ENCODE measurements around the gene C16orf87.
A peak's percentile ranks its signal among the peaks of the same experiment; 100 is the strongest.

C16orf87 gene

DNA sequence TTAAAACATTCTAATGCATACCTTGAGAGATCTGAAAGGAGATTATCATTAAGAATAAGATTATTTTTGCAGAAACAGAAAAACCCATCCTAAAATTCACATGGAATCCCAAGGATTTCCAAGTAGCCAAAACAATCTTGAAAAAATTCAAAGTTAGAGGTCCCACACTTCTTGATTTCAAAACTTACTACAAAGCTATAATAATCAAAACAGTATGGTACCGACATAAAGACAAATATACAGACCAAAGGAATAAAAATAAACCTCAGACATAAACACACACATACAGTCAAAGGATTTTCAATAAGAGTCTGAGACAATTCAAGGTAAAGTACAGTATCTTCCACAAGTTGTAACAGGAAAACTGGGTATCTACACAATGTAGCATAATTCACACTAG, 16.2 kb downstream of the C16orf87 start:
- Histone ChIP-seq H3K9me3 (replicated peaks in 1 of 11) (peaks cover 18 to 42% (median 34%) of the 10 kb centered on the region in 11 experiments), H3K4me1 (peaks cover 6 to 16% (median 7%) of the 10 kb centered on the region in 10 experiments; a peak in 19 of 20 replicates), H4K20me1 (peaks cover 0 to 74% (median 30%) of the 10 kb centered on the region in 11 experiments; a peak in 16 of 22 replicates), H3K4me3 (no peak overlapping the region; a peak in 1 of 20 replicates), H3K27me3 (no peaks in the 10 kb centered on the region), H3K4me2 (no peak overlapping the region), H3K9ac (no peak overlapping the region), H3K36me3 (peaks cover 40 to 61% (median 53%) of the 10 kb centered on the region in 11 experiments; a peak in 21 of 22 replicates), H3K27ac (no peak overlapping the region)
- TF ChIP-seq Cebpa-rat (IDR thresholded peaks at IDR 0.05): no peak

DNA sequence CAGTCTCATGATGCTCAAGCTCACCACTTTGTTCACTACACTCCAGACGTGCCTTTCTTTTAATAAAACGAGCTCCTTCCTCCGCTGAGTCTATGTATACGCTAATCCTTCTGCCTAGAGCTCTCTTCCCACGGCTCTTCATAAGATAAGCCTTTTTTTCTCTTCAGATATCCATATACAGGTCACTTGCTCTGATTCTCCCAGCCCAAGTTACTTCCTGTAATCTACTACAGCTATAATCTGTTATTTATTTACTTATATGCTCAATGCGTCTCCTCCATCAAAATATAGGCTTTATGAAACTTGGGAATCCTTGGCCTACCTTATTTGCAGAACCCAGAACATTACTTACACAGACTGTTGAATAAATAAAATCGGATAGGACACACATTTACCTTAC, 17.4 kb downstream of the C16orf87 start:
- Histone ChIP-seq H3K27ac (no peak overlapping the region), H3K4me2 (no peak overlapping the region), H3K4me3 (no peak overlapping the region), H4K20me1 (peaks cover 0 to 81% (median 38%) of the 10 kb centered on the region in 11 experiments; a peak in 16 of 22 replicates), H3K4me1 (peaks cover 16 to 28% (median 18%) of the 10 kb centered on the region in 10 experiments; a peak in 19 of 20 replicates), H3K36me3 (peaks cover 31 to 53% (median 44%) of the 10 kb centered on the region in 11 experiments; a peak in 20 of 22 replicates), H3K27me3 (no peaks in the 10 kb centered on the region), H3K9ac (no peak overlapping the region), H3K9me3 (replicated peaks in 1 of 11) (peaks cover 18 to 42% (median 34%) of the 10 kb centered on the region in 11 experiments)
- TF ChIP-seq Cebpa-rat (IDR thresholded peaks at IDR 0.05): no peak

DNA sequence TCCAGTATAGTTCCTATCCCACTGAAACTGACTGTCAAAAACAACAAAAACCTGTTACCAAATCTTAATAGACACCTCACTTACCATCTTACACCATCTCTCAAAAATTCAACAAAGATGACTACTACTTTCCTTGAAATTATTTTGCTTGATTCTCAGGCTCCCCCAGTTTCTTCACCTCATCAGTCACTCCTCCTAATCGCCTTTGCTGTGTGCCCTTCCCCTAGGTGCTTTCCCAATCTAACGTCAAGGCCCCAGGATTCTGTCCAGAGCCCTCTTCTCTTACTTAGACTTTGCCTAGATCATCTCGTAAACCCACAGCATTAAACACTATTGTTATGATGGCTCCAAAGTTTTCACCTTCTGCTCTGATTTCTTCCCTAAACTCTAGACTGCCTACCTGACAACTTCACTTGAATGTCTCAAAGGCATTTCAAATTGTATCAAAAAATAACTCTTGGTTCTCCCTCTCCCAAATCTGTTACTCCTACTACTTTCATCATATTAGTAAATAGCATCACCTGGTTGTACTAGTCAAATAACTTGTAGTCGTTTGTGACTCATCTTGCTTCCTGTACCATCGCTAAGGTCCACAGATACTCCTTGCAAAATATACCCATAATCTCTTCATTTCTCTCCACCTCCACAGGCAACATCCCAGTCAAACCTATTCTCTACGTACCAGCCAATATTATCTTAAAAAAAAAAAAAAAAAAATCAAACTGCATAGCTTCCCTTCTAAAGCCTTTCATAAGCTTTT, 18.0 kb downstream of the C16orf87 start:
- no peak overlapping the region for H3K9ac ChIP-seq
- H3K4me3 ChIP-seq: no peak overlapping the region

GRCh38 chr16:46811682-46812081, 19.3 kb downstream of the C16orf87 start:
- Histone ChIP-seq H3K4me3 (no peak overlapping the region), H3K4me1 (peaks cover 16 to 29% (median 19%) of the 10 kb centered on the region in 10 experiments; a peak in 19 of 20 replicates), H4K20me1 (peaks cover 0 to 78% (median 32%) of the 10 kb centered on the region in 11 experiments; a peak in 15 of 22 replicates), H3K4me2 (no peak overlapping the region), H3K36me3 (peaks cover 23 to 61% (median 49%) of the 10 kb centered on the region in 11 experiments; a peak in 21 of 22 replicates), H3K27me3 (no peaks in the 10 kb centered on the region), H3K27ac (no peak overlapping the region), H3K9ac (no peak overlapping the region), H3K9me3 (replicated peaks in 1 of 11) (peaks cover 18 to 37% (median 31%) of the 10 kb centered on the region in 11 experiments)
- no peak for TF ChIP-seq Cebpa-rat (IDR thresholded peaks at IDR 0.05)

More for the DNA sequence above, 18.0 kb downstream of the C16orf87 start:
- Histone ChIP-seq H3K4me1 (peaks cover 16 to 29% (median 19%) of the 10 kb centered on the region in 10 experiments; a peak in 19 of 20 replicates), H3K36me3 (peaks cover 30 to 58% (median 48%) of the 10 kb centered on the region in 11 experiments; a peak in 20 of 22 replicates), H3K27ac (no peak overlapping the region), H3K9me3 (replicated peaks in 1 of 11) (peaks cover 18 to 42% (median 34%) of the 10 kb centered on the region in 11 experiments), H3K27me3 (no peaks in the 10 kb centered on the region), H4K20me1 (peaks cover 0 to 80% (median 36%) of the 10 kb centered on the region in 11 experiments; a peak in 15 of 22 replicates), H3K4me2 (no peak overlapping the region)
- TF ChIP-seq Cebpa-rat (IDR thresholded peaks at IDR 0.05): no peak

GRCh38 chr16:46808997-46809396, 22.0 kb downstream of the C16orf87 start:
- Histone ChIP-seq H3K4me2 (peak overlapping the region; percentile 50 to 86 (median 65); a peak in 20 of 22 replicates), H3K36me3 (peaks cover 18 to 60% (median 42%) of the 10 kb centered on the region in 11 experiments; a peak in 20 of 22 replicates), H3K4me1 (peaks cover 16 to 29% (median 19%) of the 10 kb centered on the region in 10 experiments; a peak in 19 of 20 replicates), H3K4me3 (no peak overlapping the region), H3K27me3 (no peaks in the 10 kb centered on the region), H3K9me3 (replicated peaks in 1 of 11) (peaks cover 0 to 13% (median 8%) of the 10 kb centered on the region in 11 experiments; a peak in 19 of 22 replicates), H3K27ac (peak overlapping the region in 1 of 11 experiments; percentile 28; a peak in 1 of 22 replicates), H3K9ac (peak overlapping the region in 3 of 11 experiments; percentile 26 to 53 (median 43); a peak in 2 of 22 replicates), H4K20me1 (peaks cover 0 to 73% (median 32%) of the 10 kb centered on the region in 11 experiments; a peak in 15 of 22 replicates)
- no peak for TF ChIP-seq Cebpa-rat (IDR thresholded peaks at IDR 0.05)

GRCh38 chr16:46807336-46807735, 23.6 kb downstream of the C16orf87 start:
- Histone ChIP-seq H3K4me1 (peaks cover 16 to 29% (median 19%) of the 10 kb centered on the region in 10 experiments; a peak in 19 of 20 replicates), H3K27me3 (no peaks in the 10 kb centered on the region), H4K20me1 (peaks cover 0 to 61% (median 26%) of the 10 kb centered on the region in 11 experiments; a peak in 15 of 22 replicates), H3K9me3 (replicated peaks in 1 of 11) (no peaks in the 10 kb centered on the region), H3K27ac (no peak overlapping the region), H3K36me3 (peaks cover 23 to 67% (median 45%) of the 10 kb centered on the region in 11 experiments; a peak in 21 of 22 replicates), H3K9ac (no peak overlapping the region), H3K4me2 (no peak overlapping the region), H3K4me3 (no peak overlapping the region)
- no peak for TF ChIP-seq Cebpa-rat (IDR thresholded peaks at IDR 0.05)

GRCh38 chr16:46803373-46803772, 27.6 kb downstream of the C16orf87 start:
- Histone ChIP-seq H3K27ac (peak overlapping the region in 1 of 11 experiments; percentile 5; a peak in 2 of 22 replicates), H3K9me3 (replicated peaks in 1 of 11) (peaks cover 0 to 2% (median 0%) of the 10 kb centered on the region in 11 experiments; a peak in 1 of 22 replicates), H3K27me3 (no peaks in the 10 kb centered on the region), H3K4me2 (no peak overlapping the region), H3K9ac (no peak overlapping the region), H3K4me3 (no peak overlapping the region), H4K20me1 (peaks cover 0 to 29% (median 0%) of the 10 kb centered on the region in 11 experiments; a peak in 5 of 22 replicates), H3K4me1 (no peaks in the 10 kb centered on the region; a peak in 1 of 20 replicates), H3K36me3 (peaks cover 29 to 78% (median 50%) of the 10 kb centered on the region in 11 experiments; a peak in 21 of 22 replicates)
- TF ChIP-seq Cebpa-rat (IDR thresholded peaks at IDR 0.05): no peak

GRCh38 chr16:46801428-46802049, 29.4 kb downstream of the C16orf87 start:
- H3K4me2 ChIP-seq: no peak overlapping the region

More at GRCh38 chr16:46801428-46802049, 29.4 kb downstream of the C16orf87 start:
- no peak overlapping the region for H3K9ac ChIP-seq
- no peak overlapping the region for H3K27ac ChIP-seq
- peaks cover 23 to 78% (median 43%) of the 10 kb centered on the region in 11 experiments; a peak in 21 of 22 replicates for H3K36me3 ChIP-seq
- TF ChIP-seq Cebpa-rat (IDR thresholded peaks at IDR 0.05): no peak
- H3K9me3 ChIP-seq (replicated peaks in 1 of 11): peaks cover 9 to 15% (median 10%) of the 10 kb centered on the region in 11 experiments
- no peak overlapping the region for H3K4me3 ChIP-seq
- no peaks in the 10 kb centered on the region for H3K27me3 ChIP-seq
- peaks cover 0 to 14% (median 0%) of the 10 kb centered on the region in 11 experiments; a peak in 3 of 22 replicates for H4K20me1 ChIP-seq
- H3K4me1 ChIP-seq: no peaks in the 10 kb centered on the region
